ENCODE results near the gene CLSTN2. TPM values are rescaled to one million over a fixed set of nuclear protein-coding genes. Genes with fewer than 3 reads are reported as not detected.

Gene CLSTN2
- total RNA-seq, 1 experiment from 2014 or later, result not detected

DNA sequence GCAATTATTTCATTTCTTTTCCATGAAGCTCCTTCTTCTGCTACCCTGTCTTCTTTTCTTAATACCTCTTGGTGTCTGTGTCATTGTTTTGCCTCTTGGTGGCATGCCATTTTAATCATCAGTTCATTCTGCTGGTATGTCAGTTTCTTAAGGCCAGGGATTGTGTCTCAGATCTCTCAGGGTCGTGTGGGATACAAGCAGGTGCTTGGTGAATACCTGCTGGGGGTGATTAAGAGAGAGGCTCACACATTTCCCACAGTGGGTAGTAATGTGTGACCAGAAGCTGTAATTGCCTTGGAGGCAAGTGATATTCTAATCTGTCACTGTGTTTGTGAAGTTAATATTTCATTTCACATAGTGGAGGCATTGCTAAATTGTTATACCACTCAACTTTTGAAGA, 381.5 kb downstream of the CLSTN2 start:
- ChIA-PET POLR2A (ENCODE audit: unreplicated experiment) (no interaction called here), CTCF (no interaction called here)
- Histone ChIP-seq H3K27me3 (ENCODE audit: insufficient read depth, low read depth) (no peaks in the 10 kb centered on the region), H3K4me1 (replicated peaks; ENCODE audit: insufficient read depth) (no peaks in the 10 kb centered on the region), H3K9me2 (ENCODE audit: insufficient read depth) (no peaks in the 10 kb centered on the region), H3K27ac (no peak overlapping the region), H3K4me3 (no peak overlapping the region), H3K9me3 (ENCODE audit: insufficient read depth, low read depth) (no peaks in the 10 kb centered on the region), H2AFZ (no peak overlapping the region), H3K36me3 (ENCODE audit: low read depth) (no peaks in the 10 kb centered on the region), H3K4me2 (no peak overlapping the region), H3K79me2 (ENCODE audit: low read depth) (no peaks in the 10 kb centered on the region), H3F3A (ENCODE audit: insufficient read depth, low read depth) (no peaks in the 10 kb centered on the region), H4K20me1 (ENCODE audit: insufficient read depth) (no peaks in the 10 kb centered on the region)
- DNase-seq, result no peak
- intact Hi-C loops (cut with micrococcal nuclease; ENCODE audit: unreplicated experiment), result no loop called here
- no TSS peak for BruUV-seq (replicated peaks)
- no peak for TF ChIP-seq CTCF (conservative IDR thresholded peaks at IDR 0.05)
- TF ChIP-seq EZH2 (IDR thresholded peaks at IDR 0.05; ENCODE audit: low read depth), result no peak

DNA sequence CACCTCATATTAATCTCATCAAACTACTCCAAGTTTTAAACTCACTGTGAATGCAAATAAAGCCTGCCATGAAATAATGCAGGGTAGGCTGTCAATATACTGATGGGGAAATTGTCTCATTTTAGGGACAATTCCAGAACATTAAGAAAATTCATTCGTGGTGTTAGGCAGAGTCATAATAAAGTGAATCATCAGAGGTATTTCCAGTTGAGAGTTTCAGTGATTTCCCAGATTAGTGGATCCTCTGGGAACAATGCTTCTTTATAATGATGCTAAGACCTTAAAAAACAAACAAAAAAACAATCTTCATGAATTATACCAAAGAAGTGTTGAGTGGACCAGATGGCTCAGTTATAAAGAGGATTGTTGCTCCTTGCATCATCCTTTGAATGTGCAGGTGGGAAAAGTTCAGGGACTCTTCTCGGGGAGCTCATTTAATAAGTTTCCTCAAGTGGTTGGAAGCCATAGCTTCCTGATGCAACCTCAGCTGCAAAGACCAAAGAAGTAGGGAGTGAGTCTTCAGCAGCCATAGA, 381.9 kb downstream of the CLSTN2 start:
- ChIA-PET POLR2A (ENCODE audit: unreplicated experiment) (no interaction called here), CTCF (no interaction called here)
- Histone ChIP-seq H3K27ac (no peak overlapping the region), H3K36me3 (ENCODE audit: low read depth) (no peaks in the 10 kb centered on the region), H2AFZ (no peak overlapping the region), H3K27me3 (ENCODE audit: insufficient read depth, low read depth) (no peaks in the 10 kb centered on the region), H3F3A (ENCODE audit: insufficient read depth, low read depth) (no peaks in the 10 kb centered on the region), H3K9me2 (ENCODE audit: insufficient read depth) (no peaks in the 10 kb centered on the region), H3K4me2 (no peak overlapping the region), H4K20me1 (ENCODE audit: insufficient read depth) (no peaks in the 10 kb centered on the region), H3K79me2 (ENCODE audit: low read depth) (no peaks in the 10 kb centered on the region), H3K4me1 (replicated peaks; ENCODE audit: insufficient read depth) (no peaks in the 10 kb centered on the region), H3K4me3 (no peak overlapping the region), H3K9me3 (ENCODE audit: insufficient read depth, low read depth) (no peaks in the 10 kb centered on the region)
- no peak for TF ChIP-seq CTCF (conservative IDR thresholded peaks at IDR 0.05)
- TF ChIP-seq EZH2 (IDR thresholded peaks at IDR 0.05; ENCODE audit: low read depth), result no peak
- intact Hi-C loops (cut with micrococcal nuclease; ENCODE audit: unreplicated experiment), result no loop called here
- DNase-seq, result no peak
- BruUV-seq (replicated peaks), result no TSS peak

DNA sequence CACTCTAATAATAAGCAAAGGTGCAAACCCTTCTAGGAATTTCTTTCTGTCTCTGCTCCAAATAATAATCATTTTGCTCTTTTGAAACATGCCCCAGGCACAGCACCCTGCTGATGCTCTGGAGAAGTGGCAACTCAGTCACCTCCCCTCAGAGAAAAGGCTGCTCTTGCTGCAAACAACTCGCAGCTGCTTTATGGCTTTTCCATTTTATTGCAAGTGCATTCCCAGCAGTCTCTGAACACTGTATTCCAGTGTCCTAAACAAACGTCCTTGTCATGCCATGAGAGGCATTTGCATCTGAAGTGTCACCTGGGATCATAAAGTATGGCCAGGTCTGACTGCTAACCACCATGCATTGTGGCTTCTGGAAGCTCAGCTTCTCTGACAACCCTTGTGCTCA, 384.8 kb downstream of the CLSTN2 start:
- no peak overlapping the region for H3K4me3 ChIP-seq
- H3K9me2 ChIP-seq (ENCODE audit: insufficient read depth), result no peaks in the 10 kb centered on the region
- no peaks in the 10 kb centered on the region for H3K79me2 ChIP-seq (ENCODE audit: low read depth)
- H2AFZ ChIP-seq, result no peak overlapping the region
- no peak for TF ChIP-seq EZH2 (IDR thresholded peaks at IDR 0.05; ENCODE audit: low read depth)
- TF ChIP-seq CTCF (conservative IDR thresholded peaks at IDR 0.05), result no peak
- no peaks in the 10 kb centered on the region for H3F3A ChIP-seq (ENCODE audit: insufficient read depth, low read depth)
- H4K20me1 ChIP-seq (ENCODE audit: insufficient read depth), result no peaks in the 10 kb centered on the region
- H3K4me1 ChIP-seq (replicated peaks; ENCODE audit: insufficient read depth), result no peaks in the 10 kb centered on the region
- DNase-seq, result no peak
- H3K27me3 ChIP-seq (ENCODE audit: insufficient read depth, low read depth), result no peaks in the 10 kb centered on the region
- no peak overlapping the region for H3K27ac ChIP-seq
- ChIA-PET CTCF (no interaction called here), POLR2A (ENCODE audit: unreplicated experiment) (no interaction called here)
- H3K9me3 ChIP-seq (ENCODE audit: insufficient read depth, low read depth), result no peaks in the 10 kb centered on the region
- BruUV-seq (replicated peaks), result no TSS peak
- intact Hi-C loops (cut with micrococcal nuclease; ENCODE audit: unreplicated experiment), result no loop called here
- H3K36me3 ChIP-seq (ENCODE audit: low read depth), result no peaks in the 10 kb centered on the region
- no peak overlapping the region for H3K4me2 ChIP-seq

Data from PC-9 (cell line).